ENCODE measurements around the gene CGNL1.

DNA sequence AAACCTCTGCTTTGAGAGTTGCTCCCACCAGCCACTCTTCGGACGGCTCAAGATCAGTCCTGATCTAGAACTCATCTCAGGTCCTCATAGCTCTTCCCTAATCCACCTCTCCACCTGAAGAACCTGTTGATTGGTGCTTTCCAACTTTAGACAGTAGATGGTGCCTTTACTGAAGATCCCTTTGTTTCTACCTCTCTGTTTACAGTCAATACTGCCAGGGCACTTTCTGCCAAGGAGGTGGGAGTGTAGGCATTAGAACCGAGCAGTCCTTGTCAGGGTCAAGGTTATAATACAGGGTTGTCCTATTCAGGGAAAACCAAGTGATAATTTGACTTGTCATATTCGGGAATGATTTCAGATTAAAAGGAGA is 1.2 kb downstream of the CGNL1 start:
- TF ChIP-seq, protein P1, sequence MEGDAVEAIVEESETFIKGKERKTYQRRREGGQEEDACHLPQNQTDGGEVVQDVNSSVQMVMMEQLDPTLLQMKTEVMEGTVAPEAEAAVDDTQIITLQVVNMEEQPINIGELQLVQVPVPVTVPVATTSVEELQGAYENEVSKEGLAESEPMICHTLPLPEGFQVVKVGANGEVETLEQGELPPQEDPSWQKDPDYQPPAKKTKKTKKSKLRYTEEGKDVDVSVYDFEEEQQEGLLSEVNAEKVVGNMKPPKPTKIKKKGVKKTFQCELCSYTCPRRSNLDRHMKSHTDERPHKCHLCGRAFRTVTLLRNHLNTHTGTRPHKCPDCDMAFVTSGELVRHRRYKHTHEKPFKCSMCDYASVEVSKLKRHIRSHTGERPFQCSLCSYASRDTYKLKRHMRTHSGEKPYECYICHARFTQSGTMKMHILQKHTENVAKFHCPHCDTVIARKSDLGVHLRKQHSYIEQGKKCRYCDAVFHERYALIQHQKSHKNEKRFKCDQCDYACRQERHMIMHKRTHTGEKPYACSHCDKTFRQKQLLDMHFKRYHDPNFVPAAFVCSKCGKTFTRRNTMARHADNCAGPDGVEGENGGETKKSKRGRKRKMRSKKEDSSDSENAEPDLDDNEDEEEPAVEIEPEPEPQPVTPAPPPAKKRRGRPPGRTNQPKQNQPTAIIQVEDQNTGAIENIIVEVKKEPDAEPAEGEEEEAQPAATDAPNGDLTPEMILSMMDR (IDR thresholded peaks at IDR 0.05) = no peak
- TF ChIP-seq EZH2 (IDR thresholded peaks at IDR 0.05) = no peak
